HepG2 (cell line): ENCODE measurements around the gene SLC25A45. TPM values are rescaled to one million over a fixed set of nuclear protein-coding genes. Genes with fewer than 3 reads are reported as not detected.

Experiments
- ATAC-seq: fragments of 200-7000 bp; cut with Tn5 transposase; 3 replicates; pipeline ENCODE4 v1.9.1; 2020; ENCODE audit warnings: mild to moderate bottlenecking, moderate library complexity
- BruUV-seq: library from RNA; stranded (reverse); fragments of 400-500 nt; replicated peaks from 2 replicates; lab custom pipeline; 2021; lab: Mats Ljungman, UMichigan
- CTCF ChIA-PET: fragments of 300-600 bp; formaldehyde crosslinking; extraction: SDS; loops from one replicate; lab custom pipeline; 2021; ENCODE audit warnings: low total read pairs, inconsistent platforms, low intra/inter-chr PET ratio; lab: Yijun Ruan, JAX
- POLR2A ChIA-PET: fragments of 350-600 bp; sonication (Branson Sonifier 250); formaldehyde crosslinking; loops from one replicate; lab custom pipeline; 2020; ENCODE audit warnings: antibody characterized with exemption, inconsistent platforms; lab: Yijun Ruan, JAX
- DNase-seq: peaks from one replicate; pipeline ENCODE4 v3.0.0-alpha.2; 2015; ENCODE audit warnings: low spot score
- FAIRE-seq: peaks from 3 replicates; lab custom pipeline; 2011; peaks lifted over from hg19 to GRCh38; lab: Jason Lieb, UNC
- H2AFZ ChIP-seq: one replicate; pipeline ENCODE4 v1.6.1; 2011; ENCODE audit warnings: low read length, inconsistent platforms
- H3K27ac ChIP-seq: fragments of 300-600 bp; 3 replicates; pipeline ENCODE4 v1.8.0; 2011; ENCODE audit warnings: mixed run types, mild to moderate bottlenecking, mixed read lengths, low read length, inconsistent platforms; ENCODE audit not compliant: insufficient read depth; ENCODE audit errors: extremely low read length
- H3K27me3 ChIP-seq, 2 experiments: fragments of 200-600 bp in 1 of 2; 2 replicates in 1 of 2; 3 replicates in 1 of 2; pipeline versions ENCODE4 v1.6.0 to v1.8.0; 2011; ENCODE audit warnings: low read length in 2 of 2, mild to moderate bottlenecking in 2 of 2, moderate library complexity in 2 of 2, inconsistent platforms in 1 of 2; ENCODE audit not compliant: insufficient read depth in 2 of 2, control insufficient read depth in 1 of 2
- H3K36me3 ChIP-seq, 2 experiments: fragments of 200-600 bp in 1 of 2; replicated peaks in 1 of 2; 2 replicates in 1 of 2; 3 replicates in 1 of 2; pipeline versions ENCODE4 v1.5.1 to v1.8.0; 2011; ENCODE audit warnings: low read length in 2 of 2, inconsistent platforms in 1 of 2; ENCODE audit not compliant: insufficient read depth in 2 of 2, control insufficient read depth in 1 of 2
- H3K4me1 ChIP-seq: 2 replicates; pipeline ENCODE4 v1.5.1; 2012; ENCODE audit warnings: low read length, inconsistent platforms; ENCODE audit not compliant: insufficient read depth
- H3K4me2 ChIP-seq: 2 replicates; pipeline ENCODE4 v1.6.0; 2011; ENCODE audit warnings: low read depth, low read length, inconsistent platforms
- H3K4me3 ChIP-seq, 3 experiments: fragments of 200-600 bp in 1 of 3; sonication (generic), shearing (Covaris generic) in 1 of 3; replicated peaks in 1 of 3; 2 replicates each; pipeline ENCODE4 v1.5.1; 2011 to 2016; ENCODE audit warnings: low read length in 3 of 3, inconsistent platforms in 2 of 3, low read depth in 2 of 3, mild to moderate bottlenecking in 2 of 3, control low read depth in 1 of 3, mixed read lengths in 1 of 3; ENCODE audit not compliant: insufficient read depth in 1 of 3
- H3K79me2 ChIP-seq: one replicate; pipeline ENCODE4 v1.6.1; 2011; ENCODE audit warnings: low read length, inconsistent platforms; ENCODE audit not compliant: insufficient read depth
- H3K9ac ChIP-seq: 2 replicates; pipeline ENCODE4 v1.6.0; 2011; ENCODE audit warnings: mild to moderate bottlenecking, low read depth, low read length, inconsistent platforms; ENCODE audit not compliant: insufficient read depth
- H3K9me3 ChIP-seq: 2 replicates; pipeline ENCODE4 v1.5.1; 2012; ENCODE audit warnings: mild to moderate bottlenecking, low read length
- H4K20me1 ChIP-seq: 2 replicates; pipeline ENCODE4 v1.6.0; 2011; ENCODE audit warnings: inconsistent platforms, mild to moderate bottlenecking, low read length, moderate library complexity; ENCODE audit not compliant: insufficient read depth
- ARHGAP35 ChIP-seq: sonication (generic); formaldehyde crosslinking; IDR thresholded peaks from 2 replicates; pipeline ENCODE4 v1.9.0; 2022; ENCODE audit warnings: mild to moderate bottlenecking, inconsistent platforms, moderate library complexity, missing genetic modification reagents, borderline replicate concordance
- BRF2 ChIP-seq: sonication (generic); formaldehyde crosslinking; IDR thresholded peaks from 2 replicates; pipeline ENCODE4 v1.8.1; 2022; ENCODE audit warnings: mild to moderate bottlenecking, missing genetic modification reagents
- E2F2 ChIP-seq: sonication (generic); formaldehyde crosslinking; IDR thresholded peaks from 2 replicates; pipeline ENCODE4 v1.4.0; 2020; ENCODE audit warnings: missing genetic modification reagents, borderline replicate concordance
- ELF3 ChIP-seq: IDR thresholded peaks from 2 replicates; pipeline ENCODE4 v1.6.1; 2016; ENCODE audit warnings: missing genetic modification reagents, missing compliant biosample characterization
- ERF ChIP-seq: IDR thresholded peaks from 2 replicates; pipeline ENCODE4 v1.6.1; 2018; ENCODE audit warnings: missing biosample characterization, missing genetic modification reagents
- HNF4G ChIP-seq, 2 experiments: sonication (generic) in 1 of 2; formaldehyde crosslinking in 1 of 2; IDR thresholded peaks; 2 replicates each; pipeline versions ENCODE4 v1.4.0 to v1.6.1; 2011 to 2020; ENCODE audit warnings: borderline replicate concordance in 2 of 2, low read depth in 2 of 2, mild to moderate bottlenecking in 2 of 2, low read length in 1 of 2, missing genetic modification reagents in 1 of 2, moderate library complexity in 1 of 2
- IKZF1 ChIP-seq: fragments of 450-650 bp; IDR thresholded peaks from 2 replicates; pipeline ENCODE4 v1.7.1; 2016
- POLR2G ChIP-seq: fragments of 200-400 bp; formaldehyde crosslinking; IDR thresholded peaks from 2 replicates; pipeline ENCODE4 v1.6.1; 2018; ENCODE audit warnings: mild to moderate bottlenecking, low read depth, low read length, moderate library complexity
- SMAD3 ChIP-seq: sonication (generic); formaldehyde crosslinking; IDR thresholded peaks from 2 replicates; pipeline ENCODE4 v1.4.0; 2020; ENCODE audit warnings: missing genetic modification reagents
- ZMYM3 ChIP-seq: sonication (generic); formaldehyde crosslinking; IDR thresholded peaks from 2 replicates; pipeline ENCODE4 v1.5.1; 2020; ENCODE audit warnings: mild to moderate bottlenecking, missing genetic modification reagents
- ZNF121 ChIP-seq: sonication (generic); formaldehyde crosslinking; IDR thresholded peaks from 2 replicates; pipeline ENCODE4 v1.5.0; 2020; ENCODE audit warnings: mild to moderate bottlenecking, missing genetic modification reagents
- ZNF614 ChIP-seq: IDR thresholded peaks from 2 replicates; pipeline ENCODE4 v1.6.1; 2018; ENCODE audit warnings: missing biosample characterization, missing genetic modification reagents, inconsistent platforms, borderline replicate concordance
- WGBS: methylation state at CpG from one replicate; pipeline ENCODE4 v1.1.6; 2017; ENCODE audit warnings: low lambda C conversion rate; 5-methylcytosine and 5-hydroxymethylcytosine counted together
- in situ Hi-C: cut with HindIII; loops from 2 replicates; pipeline ENCODE4 v1.10.0; 2017; ENCODE audit warnings: low pct_unique_long_range_greater_than_20kb; ENCODE audit not compliant: extremely low pct_ligation_motif_present
- intact Hi-C: fragments of 100-400 bp; cut with micrococcal nuclease; formaldehyde crosslinking; loops from one replicate; pipeline ENCODE4 v1.10.0; 2022; ENCODE audit not compliant: unreplicated experiment
- polyA plus RNA-seq, 8 experiments: library from polyadenylated mRNA; depleted of rRNA in 3 of 8; stranded (reverse) in 7 of 8; unstranded in 1 of 8; fragments of >200 nt; fragmentation: Illumina TruSeq in 4 of 8; extraction: Trizol in 4 of 8; gene quantifications; 2 replicates each; pipeline versions ENCODE4 v1.2.1 to v1.2.3, GENCODE V29; 2011 to 2016; ENCODE audit warnings: low read depth in 4 of 8, missing spikeins in 1 of 8, mixed read lengths in 1 of 8; ENCODE audit not compliant: insufficient read depth in 1 of 8
- total RNA-seq, 5 experiments: library from RNA; depleted of rRNA; stranded (reverse); fragments of >200 nt; fragmentation: Illumina TruSeq; extraction: Trizol; gene quantifications; 2 replicates each; pipeline ENCODE4 v1.2.3, GENCODE V29; 2016; ENCODE audit warnings: low read depth in 1 of 5
- TF ChIP-seq, protein P1 (sequence below): sonication (generic); formaldehyde crosslinking; IDR thresholded peaks from 2 replicates; pipeline ENCODE4 v1.5.0; 2020; ENCODE audit warnings: mild to moderate bottlenecking, missing genetic modification reagents

Gene SLC25A45
- total and polyA plus RNA-seq, 2 of the 13 experiments (the other 11 are each of a cell fraction or from before 2014, with no cell fraction given), result 1.2 to 3.4 TPM

DNA sequence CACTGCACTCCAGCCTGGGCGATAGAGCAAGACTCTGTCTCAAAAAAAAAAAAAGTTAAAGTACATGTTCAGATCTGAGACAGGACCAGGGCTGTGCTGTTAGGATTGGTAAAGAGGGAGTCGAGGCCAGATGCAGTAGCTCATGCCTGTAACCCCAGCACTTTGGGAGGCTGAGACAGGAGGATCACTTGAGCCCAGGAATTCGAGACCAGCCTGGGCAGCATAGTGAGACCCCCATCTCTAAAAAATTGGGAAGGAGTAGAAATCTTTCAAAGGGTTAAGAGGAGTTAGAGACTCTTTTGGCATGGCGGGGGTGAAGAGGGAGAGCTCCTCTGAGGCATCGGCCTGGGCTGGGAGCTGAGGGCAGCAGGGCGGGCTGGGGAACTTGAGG lies 11.8 kb downstream of the SLC25A45 start:
- H3K36me3 ChIP-seq, result no peaks in the 10 kb centered on the region
- no peak for TF ChIP-seq ERF (CRISPR knock-in tag)
- TF ChIP-seq HNF4G (IDR thresholded peaks at IDR 0.05; ENCODE audit: borderline replicate concordance, low read depth, low read length), result no peak
- no peak for TF ChIP-seq HNF4G (CRISPR knock-in tag; IDR thresholded peaks at IDR 0.05; ENCODE audit: borderline replicate concordance, low read depth)
- TF ChIP-seq POLR2G, result no peak
- TF ChIP-seq E2F2, result no peak
- TF ChIP-seq, protein P1, sequence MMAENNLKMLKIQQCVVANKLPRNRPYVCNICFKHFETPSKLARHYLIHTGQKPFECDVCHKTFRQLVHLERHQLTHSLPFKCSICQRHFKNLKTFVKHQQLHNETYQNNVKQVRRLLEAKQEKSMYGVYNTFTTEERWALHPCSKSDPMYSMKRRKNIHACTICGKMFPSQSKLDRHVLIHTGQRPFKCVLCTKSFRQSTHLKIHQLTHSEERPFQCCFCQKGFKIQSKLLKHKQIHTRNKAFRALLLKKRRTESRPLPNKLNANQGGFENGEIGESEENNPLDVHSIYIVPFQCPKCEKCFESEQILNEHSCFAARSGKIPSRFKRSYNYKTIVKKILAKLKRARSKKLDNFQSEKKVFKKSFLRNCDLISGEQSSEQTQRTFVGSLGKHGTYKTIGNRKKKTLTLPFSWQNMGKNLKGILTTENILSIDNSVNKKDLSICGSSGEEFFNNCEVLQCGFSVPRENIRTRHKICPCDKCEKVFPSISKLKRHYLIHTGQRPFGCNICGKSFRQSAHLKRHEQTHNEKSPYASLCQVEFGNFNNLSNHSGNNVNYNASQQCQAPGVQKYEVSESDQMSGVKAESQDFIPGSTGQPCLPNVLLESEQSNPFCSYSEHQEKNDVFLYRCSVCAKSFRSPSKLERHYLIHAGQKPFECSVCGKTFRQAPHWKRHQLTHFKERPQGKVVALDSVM, result 0 out of 2 replicates have a peak, but pooled peaks have one; percentile 6
- no peak for TF ChIP-seq ZMYM3 (CRISPR knock-in tag)
- TF ChIP-seq IKZF1, result no peak
- TF ChIP-seq ZNF614, result no peak
- no peak for TF ChIP-seq BRF2
- TF ChIP-seq ELF3 (CRISPR knock-in tag), result no peak
- no peak for TF ChIP-seq SMAD3
- TF ChIP-seq ARHGAP35, result no peak
- peak; percentile 75; the same call in 1 of the 2 replicates for TF ChIP-seq ZNF121
- no peak overlapping the region for H2AFZ ChIP-seq
- POLR2A ChIA-PET, result interaction anchor here (0.7 to 2.5 kb wide), 20 partner anchors 9 to 205 kb away, joined by 3 to 39 read pairs (median 6); partner anchors contain the start of genes FRMD8, MALAT1, NEAT1 and SCYL1
- 31% methylated on average over 6 of the region's 6 CpGs for WGBS
- peak overlapping the region; percentile 53; the same call in 1 of the 2 replicates for H3K9ac ChIP-seq
- ATAC-seq, result no peak
- H3K4me2 ChIP-seq, result peak overlapping the region; percentile 38
- H4K20me1 ChIP-seq, result no peaks in the 10 kb centered on the region
- peaks cover 0 to 2% of the 10 kb centered on the region in 2 experiments; a peak in 2 of 5 replicates for H3K27me3 ChIP-seq
- in situ Hi-C loops (no loop called here), intact Hi-C loops (loop anchor here (1.0 kb wide), 1 partner anchor 12 kb away; the partner anchor contains the start of gene SLC25A45)
- no peaks in the 10 kb centered on the region for H3K9me3 ChIP-seq
- H3K4me3 ChIP-seq, result peak overlapping the region in 1 of 3 experiments; percentile 4; a peak in 1 of 6 replicates
- peaks cover 71% of the 10 kb centered on the region for H3K4me1 ChIP-seq
- CTCF ChIA-PET, result no interaction called here
- TSS peak; percentile 96 for BruUV-seq
- no peak for FAIRE-seq
- H3K79me2 ChIP-seq, result no peaks in the 10 kb centered on the region
- DNase-seq, result no peak
- no peak overlapping the region for H3K27ac ChIP-seq
